ENCODE measurements around the gene TICRR. TPM values are rescaled to one million over a fixed set of nuclear protein-coding genes. Genes with fewer than 3 reads are reported as not detected.

TICRR gene
- total RNA-seq, 1 donor, result 0.72 TPM

DNA sequence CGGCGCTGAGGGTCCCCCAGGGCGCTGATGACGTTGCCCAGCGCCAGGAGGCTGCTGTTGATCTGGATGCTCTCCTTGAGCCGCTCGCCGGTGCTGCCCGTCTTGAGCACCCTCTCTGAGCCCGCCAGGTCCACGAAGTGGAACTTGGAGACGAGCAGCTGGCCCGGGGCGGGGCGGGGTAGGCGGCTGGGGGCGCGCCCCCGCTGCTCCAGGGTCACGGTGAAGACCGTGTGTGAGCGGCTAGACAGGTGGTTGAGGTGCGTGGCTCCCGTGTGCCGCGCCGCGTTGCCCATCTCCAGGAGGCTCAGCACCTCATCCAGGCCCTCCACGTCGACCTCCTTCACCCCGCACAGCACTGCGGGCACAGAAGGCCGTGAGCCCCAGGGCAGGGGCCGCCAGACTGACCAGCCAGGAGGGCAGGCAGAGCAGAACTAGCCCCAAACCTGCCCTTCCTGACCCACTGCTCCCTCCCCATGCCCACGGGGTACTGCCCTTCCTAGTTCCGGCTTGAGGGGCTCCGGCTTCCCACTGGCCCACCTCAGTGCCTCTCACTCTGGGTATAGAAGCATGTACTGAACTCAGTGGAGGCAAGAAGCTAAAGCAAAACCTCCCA lies 73.8 kb downstream of the TICRR start:
- Histone ChIP-seq H3K4me1 (ENCODE audit: insufficient read depth, low read length) (no peaks in the 10 kb centered on the region), H4K20me1 (ENCODE audit: insufficient read depth, low read length) (peaks cover 31% of the 10 kb centered on the region), H3K9me3 (ENCODE audit: low read depth, low read length) (no peaks in the 10 kb centered on the region), H2AFZ (ENCODE audit: low read length) (no peak overlapping the region), H3K27me3 (ENCODE audit: insufficient read depth, low read length) (no peaks in the 10 kb centered on the region), H3K4me3 (ENCODE audit: insufficient read depth, low read length) (no peak overlapping the region), H3K79me2 (ENCODE audit: insufficient read depth, low read length) (peaks cover 26% of the 10 kb centered on the region), H3K4me2 (ENCODE audit: insufficient read depth, low read length) (no peak overlapping the region), H3K27ac (ENCODE audit: low read depth, low read length) (no peak overlapping the region), H3K36me3 (ENCODE audit: insufficient read depth, low read length) (peaks cover 49% of the 10 kb centered on the region)
- TF ChIP-seq, protein P1, sequence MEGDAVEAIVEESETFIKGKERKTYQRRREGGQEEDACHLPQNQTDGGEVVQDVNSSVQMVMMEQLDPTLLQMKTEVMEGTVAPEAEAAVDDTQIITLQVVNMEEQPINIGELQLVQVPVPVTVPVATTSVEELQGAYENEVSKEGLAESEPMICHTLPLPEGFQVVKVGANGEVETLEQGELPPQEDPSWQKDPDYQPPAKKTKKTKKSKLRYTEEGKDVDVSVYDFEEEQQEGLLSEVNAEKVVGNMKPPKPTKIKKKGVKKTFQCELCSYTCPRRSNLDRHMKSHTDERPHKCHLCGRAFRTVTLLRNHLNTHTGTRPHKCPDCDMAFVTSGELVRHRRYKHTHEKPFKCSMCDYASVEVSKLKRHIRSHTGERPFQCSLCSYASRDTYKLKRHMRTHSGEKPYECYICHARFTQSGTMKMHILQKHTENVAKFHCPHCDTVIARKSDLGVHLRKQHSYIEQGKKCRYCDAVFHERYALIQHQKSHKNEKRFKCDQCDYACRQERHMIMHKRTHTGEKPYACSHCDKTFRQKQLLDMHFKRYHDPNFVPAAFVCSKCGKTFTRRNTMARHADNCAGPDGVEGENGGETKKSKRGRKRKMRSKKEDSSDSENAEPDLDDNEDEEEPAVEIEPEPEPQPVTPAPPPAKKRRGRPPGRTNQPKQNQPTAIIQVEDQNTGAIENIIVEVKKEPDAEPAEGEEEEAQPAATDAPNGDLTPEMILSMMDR (IDR thresholded peaks at IDR 0.05; ENCODE audit: extremely low read depth, low read depth, low read length), result no peak
- DNase-seq (ENCODE audit: insufficient read length, low spot score, missing footprints), result peak; percentile 83

DNA sequence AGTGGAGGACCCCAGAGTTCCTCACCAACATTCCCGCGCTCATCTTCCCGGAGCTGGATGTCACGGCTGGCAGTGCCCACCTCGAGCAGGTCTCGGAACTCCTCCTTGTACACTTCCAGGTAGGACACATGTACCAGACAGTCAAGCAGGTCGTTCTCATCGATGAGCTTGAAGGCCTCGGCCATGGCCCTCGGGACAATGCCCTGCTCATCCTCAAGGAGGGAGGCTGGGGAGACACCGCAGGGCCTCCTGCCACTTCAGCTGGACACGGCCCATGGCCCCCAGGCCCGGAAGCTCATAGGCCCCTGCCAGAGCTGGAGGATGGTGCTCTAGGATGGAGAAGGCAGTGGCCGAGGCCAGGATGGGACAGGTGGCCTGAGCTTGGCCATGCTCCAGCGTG lies 74.4 kb downstream of the TICRR start:
- Histone ChIP-seq H3K9me3 (ENCODE audit: low read depth, low read length) (no peaks in the 10 kb centered on the region), H3K36me3 (ENCODE audit: insufficient read depth, low read length) (peaks cover 48% of the 10 kb centered on the region), H3K4me3 (ENCODE audit: insufficient read depth, low read length) (no peak overlapping the region), H3K4me1 (ENCODE audit: insufficient read depth, low read length) (peaks cover 3% of the 10 kb centered on the region), H4K20me1 (ENCODE audit: insufficient read depth, low read length) (peaks cover 31% of the 10 kb centered on the region), H3K27me3 (ENCODE audit: insufficient read depth, low read length) (no peaks in the 10 kb centered on the region), H2AFZ (ENCODE audit: low read length) (no peak overlapping the region), H3K27ac (ENCODE audit: low read depth, low read length) (no peak overlapping the region), H3K79me2 (ENCODE audit: insufficient read depth, low read length) (peaks cover 31% of the 10 kb centered on the region), H3K4me2 (ENCODE audit: insufficient read depth, low read length) (no peak overlapping the region)
- peak; percentile 64 for DNase-seq (ENCODE audit: insufficient read length, low spot score, missing footprints)
- TF ChIP-seq, protein P1 (IDR thresholded peaks at IDR 0.05; ENCODE audit: extremely low read depth, low read depth, low read length), result no peak

DNA sequence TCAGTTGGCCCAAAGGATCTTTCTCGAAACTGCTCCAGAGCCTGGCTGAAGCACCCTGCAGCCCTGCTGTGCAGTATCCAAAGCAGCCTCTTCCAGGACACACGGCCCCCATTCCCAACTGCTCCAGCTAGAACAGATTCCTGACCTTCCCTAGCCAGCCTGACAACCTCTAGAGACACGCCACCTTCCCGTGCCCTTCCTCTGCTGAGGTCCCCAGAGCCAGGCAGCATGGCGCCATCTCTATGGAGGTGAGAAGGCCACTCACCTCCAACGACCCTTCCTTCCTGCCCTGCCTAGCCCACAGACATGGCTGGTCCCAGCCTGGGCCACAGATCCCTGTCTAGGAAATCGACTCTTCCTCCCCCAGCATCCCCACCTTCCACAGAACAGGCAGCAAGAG lies 76.9 kb downstream of the TICRR start:
- no peak overlapping the region for H3K27ac ChIP-seq (ENCODE audit: low read depth, low read length)
- DNase-seq (ENCODE audit: insufficient read length, low spot score, missing footprints), result peak; percentile 45
- H2AFZ ChIP-seq (ENCODE audit: low read length), result no peak overlapping the region
- no peaks in the 10 kb centered on the region for H3K27me3 ChIP-seq (ENCODE audit: insufficient read depth, low read length)
- H3K4me2 ChIP-seq (ENCODE audit: insufficient read depth, low read length), result no peak overlapping the region
- TF ChIP-seq, protein P1 (IDR thresholded peaks at IDR 0.05; ENCODE audit: extremely low read depth, low read depth, low read length), result no peak
- H3K4me3 ChIP-seq (ENCODE audit: insufficient read depth, low read length), result no peak overlapping the region
- peaks cover 30% of the 10 kb centered on the region for H3K36me3 ChIP-seq (ENCODE audit: insufficient read depth, low read length)
- peaks cover 31% of the 10 kb centered on the region for H3K79me2 ChIP-seq (ENCODE audit: insufficient read depth, low read length)
- H3K9me3 ChIP-seq (ENCODE audit: low read depth, low read length), result no peaks in the 10 kb centered on the region
- peaks cover 17% of the 10 kb centered on the region for H3K4me1 ChIP-seq (ENCODE audit: insufficient read depth, low read length)
- peaks cover 31% of the 10 kb centered on the region for H4K20me1 ChIP-seq (ENCODE audit: insufficient read depth, low read length)

DNA sequence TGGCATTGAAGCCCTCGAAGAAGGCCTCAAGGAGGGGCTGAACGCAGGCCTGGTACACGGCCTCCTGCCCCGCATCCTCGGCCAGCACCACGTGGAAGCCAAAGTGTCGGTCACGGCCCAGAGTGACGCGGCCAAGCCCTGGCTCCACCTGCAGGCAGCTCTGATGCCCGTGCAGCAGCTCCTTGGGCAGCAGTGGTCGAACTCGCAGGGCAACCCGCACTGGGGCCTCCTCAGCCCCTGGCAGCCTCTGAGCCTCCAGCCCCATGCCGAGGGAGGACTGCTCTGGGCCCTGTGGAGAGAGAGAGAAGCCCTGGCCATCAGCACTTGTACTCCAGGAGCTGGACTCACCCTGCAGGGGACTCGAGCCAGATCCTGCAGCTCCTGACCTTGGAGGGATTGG lies 77.4 kb downstream of the TICRR start:
- Histone ChIP-seq H3K4me3 (ENCODE audit: insufficient read depth, low read length) (no peak overlapping the region), H3K27me3 (ENCODE audit: insufficient read depth, low read length) (no peaks in the 10 kb centered on the region), H3K27ac (ENCODE audit: low read depth, low read length) (no peak overlapping the region), H3K4me1 (ENCODE audit: insufficient read depth, low read length) (peaks cover 17% of the 10 kb centered on the region), H4K20me1 (ENCODE audit: insufficient read depth, low read length) (peaks cover 27% of the 10 kb centered on the region), H3K9me3 (ENCODE audit: low read depth, low read length) (no peaks in the 10 kb centered on the region), H3K4me2 (ENCODE audit: insufficient read depth, low read length) (no peak overlapping the region), H3K79me2 (ENCODE audit: insufficient read depth, low read length) (peaks cover 31% of the 10 kb centered on the region), H3K36me3 (ENCODE audit: insufficient read depth, low read length) (peaks cover 26% of the 10 kb centered on the region), H2AFZ (ENCODE audit: low read length) (no peak overlapping the region)
- peak; percentile 78 for DNase-seq (ENCODE audit: insufficient read length, low spot score, missing footprints)
- TF ChIP-seq, protein P1 (IDR thresholded peaks at IDR 0.05; ENCODE audit: extremely low read depth, low read depth, low read length), result no peak

All from osteoblast (primary cell).